GM19455 (cell line): ENCODE measurements around the gene HNRNPM.

Experiments used
- ATAC-seq: cut with Tn5 transposase; IDR thresholded peaks from one replicate; pipeline ENCODE4 v1.9.1; 2021; ENCODE audit not compliant: unreplicated experiment

The HNRNPM gene

GRCh38 chr19:8537099-8537498 lies 92.3 kb downstream of the HNRNPM start:
- ATAC-seq, result no peak
